Ascending aorta (tissue), 2 donors: ENCODE measurements around the gene MNX1. TPM values are rescaled to one million over a fixed set of nuclear protein-coding genes. Genes with fewer than 3 reads are reported as not detected.

ENCODE experiments used
- DNase-seq, 2 donors: peaks; one replicate each; pipeline ENCODE4 v3.0.0-alpha.2; 2019; ENCODE audit warnings: low spot score in 2 of 2
- H3K27ac ChIP-seq, 2 donors: fragments of 200-600 bp; sonication (generic); one replicate each; pipeline ENCODE4 v1.5.1; 2016 to 2017; ENCODE audit warnings: mild to moderate bottlenecking in 1 of 2
- H3K27me3 ChIP-seq: fragments of 200-600 bp; sonication (generic); one replicate; pipeline ENCODE4 v1.5.1; 2017
- H3K36me3 ChIP-seq, 2 donors: fragments of 200-600 bp; sonication (generic); one replicate each; pipeline ENCODE4 v1.5.1; 2016
- H3K4me1 ChIP-seq, 2 donors: fragments of 200-600 bp; sonication (generic); one replicate each; pipeline ENCODE4 v1.5.1; 2016 to 2017; ENCODE audit warnings: mild to moderate bottlenecking in 1 of 2
- H3K4me3 ChIP-seq, 2 donors: fragments of 200-600 bp; sonication (generic); one replicate each; pipeline ENCODE4 v1.5.1; 2016 to 2017; ENCODE audit warnings: mild to moderate bottlenecking in 1 of 2
- H3K9me3 ChIP-seq, 2 donors: fragments of 200-600 bp; sonication (generic); one replicate each; pipeline ENCODE4 v1.5.1; 2016
- intact Hi-C: fragments of 100-400 bp; cut with DNase I; formaldehyde crosslinking; loops from one replicate; pipeline ENCODE4 v1.15.1; 2023
- total RNA-seq: library from RNA; depleted of rRNA; stranded (reverse); fragments of >200 nt; gene quantifications from one replicate; pipeline ENCODE4 v1.1.0, GENCODE V29; 2016
- TF ChIP-seq, protein P1 (sequence below), 3 experiments: fragments of 200-600 bp in 2 of 3; fragments of 450-650 bp in 1 of 3; sonication (generic) in 2 of 3; IDR thresholded peaks; one replicate each; pipeline ENCODE4 v1.5.1; 2016 to 2019; ENCODE audit warnings: antibody characterized with exemption in 3 of 3, mild to moderate bottlenecking in 1 of 3, moderate library complexity in 1 of 3

The MNX1 gene
- total RNA-seq, 1 donor from 2014 or later: not detected

DNA sequence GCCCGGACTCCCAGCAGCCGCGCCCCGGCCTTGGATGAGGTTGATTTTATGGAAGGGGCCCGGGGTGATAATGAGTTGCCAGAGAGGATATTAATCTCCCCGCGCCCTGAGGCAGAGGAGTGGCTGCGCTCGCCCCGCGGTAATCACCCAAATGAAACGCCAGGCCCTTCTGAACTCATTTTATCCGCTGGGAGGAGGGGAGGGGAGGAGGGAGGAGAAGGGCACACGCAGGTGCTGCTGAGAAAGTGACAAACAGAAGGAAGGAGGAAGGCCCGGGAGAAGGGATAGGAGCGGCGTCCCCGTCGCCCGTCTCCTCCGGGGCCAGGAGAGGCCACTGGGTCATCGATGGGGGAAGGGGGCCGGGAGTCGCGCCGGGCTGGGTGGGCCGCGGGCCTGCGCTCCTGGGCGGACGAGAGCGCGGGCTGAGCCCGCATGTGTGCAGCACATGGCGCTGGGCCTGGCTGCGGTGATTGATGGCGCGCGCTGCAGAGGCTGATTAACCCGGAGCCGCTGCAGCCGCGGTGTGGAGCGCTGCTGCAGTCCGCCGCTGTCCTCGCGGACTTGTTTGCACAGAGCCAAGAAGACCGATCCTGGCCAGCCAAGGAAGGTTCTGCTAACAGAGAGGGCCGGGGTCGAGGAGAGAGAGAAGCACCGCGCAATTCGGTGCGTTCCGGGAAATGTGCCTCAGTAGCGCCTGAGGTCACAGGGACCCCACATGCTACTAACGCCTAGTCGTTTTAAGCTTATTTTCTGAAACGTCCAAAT is 6.5 kb downstream of the MNX1 start:
- peaks cover 9 to 12% of the 10 kb centered on the region in 2 donors for H3K4me1 ChIP-seq
- H3K27ac ChIP-seq: no peak overlapping the region
- H3K9me3 ChIP-seq: no peaks in the 10 kb centered on the region
- DNase-seq: peak in 1 of 2 donors; percentile 57
- H3K27me3 ChIP-seq: peaks cover 42% of the 10 kb centered on the region
- H3K36me3 ChIP-seq: no peaks in the 10 kb centered on the region
- H3K4me3 ChIP-seq: peak overlapping the region in 1 of 2 donors; percentile 20
- intact Hi-C loops: no loop called here
- TF ChIP-seq, protein P1, sequence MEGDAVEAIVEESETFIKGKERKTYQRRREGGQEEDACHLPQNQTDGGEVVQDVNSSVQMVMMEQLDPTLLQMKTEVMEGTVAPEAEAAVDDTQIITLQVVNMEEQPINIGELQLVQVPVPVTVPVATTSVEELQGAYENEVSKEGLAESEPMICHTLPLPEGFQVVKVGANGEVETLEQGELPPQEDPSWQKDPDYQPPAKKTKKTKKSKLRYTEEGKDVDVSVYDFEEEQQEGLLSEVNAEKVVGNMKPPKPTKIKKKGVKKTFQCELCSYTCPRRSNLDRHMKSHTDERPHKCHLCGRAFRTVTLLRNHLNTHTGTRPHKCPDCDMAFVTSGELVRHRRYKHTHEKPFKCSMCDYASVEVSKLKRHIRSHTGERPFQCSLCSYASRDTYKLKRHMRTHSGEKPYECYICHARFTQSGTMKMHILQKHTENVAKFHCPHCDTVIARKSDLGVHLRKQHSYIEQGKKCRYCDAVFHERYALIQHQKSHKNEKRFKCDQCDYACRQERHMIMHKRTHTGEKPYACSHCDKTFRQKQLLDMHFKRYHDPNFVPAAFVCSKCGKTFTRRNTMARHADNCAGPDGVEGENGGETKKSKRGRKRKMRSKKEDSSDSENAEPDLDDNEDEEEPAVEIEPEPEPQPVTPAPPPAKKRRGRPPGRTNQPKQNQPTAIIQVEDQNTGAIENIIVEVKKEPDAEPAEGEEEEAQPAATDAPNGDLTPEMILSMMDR (IDR thresholded peaks at IDR 0.05): no peak

DNA sequence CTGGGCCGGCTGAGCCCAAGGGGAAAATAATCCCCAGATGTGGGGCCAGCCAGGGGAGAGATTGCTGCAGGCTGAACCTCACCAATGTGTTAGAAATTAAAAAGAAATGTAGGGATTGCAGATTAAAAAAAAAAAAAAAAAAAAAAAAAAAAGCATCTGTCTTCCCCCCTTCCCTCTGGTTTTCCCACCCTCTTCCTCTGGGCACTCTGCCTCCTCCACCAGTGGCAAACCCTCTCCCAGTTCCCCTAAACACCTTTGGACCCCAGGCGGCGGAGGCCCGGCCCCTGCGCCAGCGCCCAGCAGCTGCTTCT is 7.1 kb downstream of the MNX1 start:
- peaks cover 9 to 12% of the 10 kb centered on the region in 2 donors for H3K4me1 ChIP-seq
- H3K4me3 ChIP-seq: no peak overlapping the region
- peak in 1 of 2 donors; percentile 16 for DNase-seq
- no peak overlapping the region for H3K27ac ChIP-seq
- intact Hi-C loops: no loop called here
- H3K36me3 ChIP-seq: no peaks in the 10 kb centered on the region
- no peaks in the 10 kb centered on the region for H3K9me3 ChIP-seq
- peaks cover 41% of the 10 kb centered on the region for H3K27me3 ChIP-seq
- TF ChIP-seq, protein P1 (IDR thresholded peaks at IDR 0.05): no peak

DNA sequence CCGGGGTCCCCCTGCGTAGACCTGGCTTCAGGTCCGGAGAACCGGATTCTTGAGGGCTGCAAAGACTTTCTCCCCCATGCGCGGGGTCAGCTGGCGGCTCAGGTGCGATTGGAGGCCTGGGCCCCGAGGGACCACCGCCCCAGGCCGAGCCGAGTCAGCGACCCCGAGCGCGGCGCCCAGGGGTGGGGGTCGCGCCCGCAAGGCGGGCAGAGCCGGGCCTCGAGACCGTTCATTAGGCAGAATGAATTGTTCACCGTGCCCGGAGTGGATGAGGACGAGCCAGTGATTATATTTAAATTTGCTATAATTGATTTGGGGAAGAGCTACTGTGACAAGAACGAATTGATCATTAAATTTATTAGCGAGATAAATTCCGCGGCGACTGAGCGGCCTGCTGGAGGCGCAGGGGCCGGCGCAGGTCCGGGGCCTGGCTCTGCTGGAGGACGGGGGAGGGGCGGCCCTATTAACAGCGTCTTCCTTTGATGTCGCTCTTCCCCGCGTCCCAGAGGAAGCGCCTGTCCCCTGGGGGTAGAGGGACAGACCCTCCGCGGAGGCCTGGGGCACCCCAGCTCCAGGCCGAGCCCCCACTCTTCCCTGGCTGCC is 7.5 kb downstream of the MNX1 start:
- no peak for DNase-seq
- intact Hi-C loops: no loop called here
- no peak overlapping the region for H3K4me3 ChIP-seq
- H3K4me1 ChIP-seq: peaks cover 9 to 12% of the 10 kb centered on the region in 2 donors
- H3K36me3 ChIP-seq: no peaks in the 10 kb centered on the region
- H3K27ac ChIP-seq: no peak overlapping the region
- peaks cover 41% of the 10 kb centered on the region for H3K27me3 ChIP-seq
- TF ChIP-seq, protein P1 (IDR thresholded peaks at IDR 0.05): no peak
- H3K9me3 ChIP-seq: no peaks in the 10 kb centered on the region

DNA sequence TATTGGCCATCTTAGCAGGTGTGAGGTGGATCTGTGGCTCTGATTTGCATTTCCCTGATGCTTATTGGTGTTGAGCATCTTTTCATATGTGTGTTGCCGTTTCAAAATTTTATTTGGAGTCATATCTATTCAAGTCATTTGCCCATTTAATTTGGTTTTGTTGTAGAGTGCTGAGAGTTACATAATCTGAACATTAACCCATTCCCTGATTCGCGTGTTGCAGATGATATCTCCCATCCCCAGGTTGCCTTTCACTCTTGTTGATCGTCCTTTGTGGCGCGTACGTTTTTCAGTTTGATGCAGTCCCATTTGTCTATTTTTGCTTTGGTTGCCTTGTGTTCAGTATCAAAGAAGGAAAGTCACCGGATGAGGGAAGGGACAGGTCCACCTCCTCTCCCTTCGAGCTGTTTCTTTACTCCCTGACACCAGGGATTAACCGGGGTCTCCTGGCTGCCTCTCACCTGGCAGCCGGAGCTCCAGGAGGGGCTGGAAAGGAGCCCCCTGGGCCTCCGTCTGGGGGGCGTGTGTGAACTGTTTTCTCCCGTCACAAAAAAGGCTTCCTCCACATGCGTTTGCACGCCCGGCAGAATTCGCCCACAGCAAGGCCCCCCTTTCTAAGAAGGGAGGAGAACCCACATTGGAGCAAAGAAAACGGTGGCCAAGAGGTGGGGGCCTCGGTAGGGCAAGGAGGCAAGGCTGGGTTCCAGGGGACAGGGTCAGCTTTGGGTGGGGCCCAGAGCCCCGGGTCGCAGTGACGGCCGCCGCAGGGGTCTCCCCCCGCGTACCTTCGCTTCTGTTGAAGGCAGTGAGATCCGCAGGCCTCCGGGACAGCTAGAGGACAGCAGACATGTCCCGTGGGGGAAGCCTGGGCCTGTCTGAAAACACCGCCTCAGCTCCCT is 8.3 kb downstream of the MNX1 start:
- TF ChIP-seq, protein P1 (IDR thresholded peaks at IDR 0.05): no peak
- peaks cover 41% of the 10 kb centered on the region for H3K27me3 ChIP-seq
- no peak overlapping the region for H3K4me3 ChIP-seq
- DNase-seq: no peak
- H3K9me3 ChIP-seq: no peaks in the 10 kb centered on the region
- intact Hi-C loops: no loop called here
- H3K27ac ChIP-seq: no peak overlapping the region
- no peaks in the 10 kb centered on the region for H3K36me3 ChIP-seq
- H3K4me1 ChIP-seq: peaks cover 9 to 12% of the 10 kb centered on the region in 2 donors

DNA sequence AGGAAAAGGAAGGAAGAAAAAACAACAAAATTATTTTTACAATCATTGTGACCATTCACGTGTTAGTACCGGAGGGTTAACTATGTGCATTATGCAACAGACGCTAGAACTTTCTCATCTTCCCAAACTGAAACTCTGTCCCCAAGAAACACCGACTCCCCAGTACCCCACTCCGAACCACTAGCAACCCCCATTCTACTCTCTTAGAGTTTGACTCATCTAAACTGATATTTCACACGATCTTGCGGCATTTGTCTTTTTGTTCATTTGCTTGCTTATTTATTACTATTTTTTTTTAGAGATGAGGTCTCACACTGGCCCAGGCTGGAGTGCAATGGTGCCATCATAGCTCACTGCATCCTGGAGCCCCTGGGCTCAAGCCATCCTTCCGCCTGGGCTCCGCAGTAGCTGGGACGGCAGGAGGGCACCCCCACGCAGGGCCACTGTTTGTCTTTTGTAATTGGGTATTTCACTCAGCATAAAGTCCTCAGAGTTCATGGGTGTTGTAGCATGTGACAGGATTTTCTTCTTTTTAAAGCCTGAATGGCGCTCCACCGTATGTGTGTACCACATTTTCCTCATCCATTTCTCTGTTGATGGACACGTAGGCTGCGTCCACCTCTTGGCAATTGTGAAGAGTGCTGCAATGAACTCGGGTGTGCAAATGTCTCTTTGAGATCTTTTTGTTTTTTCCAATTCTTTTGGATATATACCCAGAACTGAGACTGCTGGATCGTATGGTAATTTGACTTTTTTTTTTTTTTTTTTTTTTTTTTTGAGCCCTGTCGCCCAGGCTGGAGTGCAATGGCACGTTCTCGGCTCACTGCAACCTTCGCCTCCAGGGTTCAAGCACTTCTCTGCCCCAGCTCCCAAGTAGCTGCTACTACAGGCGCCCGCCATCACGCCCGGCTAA is 9.5 kb downstream of the MNX1 start:
- Histone ChIP-seq H3K4me1 (peaks cover 9 to 12% of the 10 kb centered on the region in 2 donors), H3K27me3 (peaks cover 33% of the 10 kb centered on the region)
- TF ChIP-seq, protein P1 (IDR thresholded peaks at IDR 0.05): no peak

More for the DNA sequence above, 9.5 kb downstream of the MNX1 start:
- DNase-seq: no peak
- no peaks in the 10 kb centered on the region for H3K9me3 ChIP-seq
- H3K27ac ChIP-seq: no peak overlapping the region
- no peaks in the 10 kb centered on the region for H3K36me3 ChIP-seq
- peak overlapping the region; percentile 52 to 64 for H3K4me3 ChIP-seq
- intact Hi-C loops: no loop called here
